ENCODE measurements around the gene NVL.

DNA sequence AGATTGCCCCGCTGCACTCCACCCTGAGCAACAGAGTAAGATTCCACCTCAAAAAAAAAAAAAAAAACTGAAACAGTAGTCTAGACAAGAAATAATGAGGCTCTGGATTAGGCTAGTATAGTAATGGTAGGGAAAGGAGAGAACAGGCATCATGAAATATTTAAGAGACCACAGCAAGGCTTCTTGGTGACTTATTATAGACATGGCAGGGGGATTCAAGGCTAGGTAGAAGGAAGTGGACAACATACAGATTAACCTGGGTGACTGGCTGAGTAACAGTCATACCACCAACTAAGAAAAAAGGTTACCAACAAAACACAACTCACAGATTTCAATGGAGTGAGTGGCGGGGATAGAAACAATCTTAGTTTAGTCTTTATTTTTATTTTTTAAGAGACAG is 8.3 kb downstream of the NVL start:
- no peak for TF ChIP-seq RCOR1 (IDR thresholded peaks at IDR 0.05; ENCODE audit: insufficient replicate concordance, low read length)
- TF ChIP-seq POLR2A (IDR thresholded peaks at IDR 0.05; ENCODE audit: low read depth, low read length), result no peak
- TF ChIP-seq, protein P1, sequence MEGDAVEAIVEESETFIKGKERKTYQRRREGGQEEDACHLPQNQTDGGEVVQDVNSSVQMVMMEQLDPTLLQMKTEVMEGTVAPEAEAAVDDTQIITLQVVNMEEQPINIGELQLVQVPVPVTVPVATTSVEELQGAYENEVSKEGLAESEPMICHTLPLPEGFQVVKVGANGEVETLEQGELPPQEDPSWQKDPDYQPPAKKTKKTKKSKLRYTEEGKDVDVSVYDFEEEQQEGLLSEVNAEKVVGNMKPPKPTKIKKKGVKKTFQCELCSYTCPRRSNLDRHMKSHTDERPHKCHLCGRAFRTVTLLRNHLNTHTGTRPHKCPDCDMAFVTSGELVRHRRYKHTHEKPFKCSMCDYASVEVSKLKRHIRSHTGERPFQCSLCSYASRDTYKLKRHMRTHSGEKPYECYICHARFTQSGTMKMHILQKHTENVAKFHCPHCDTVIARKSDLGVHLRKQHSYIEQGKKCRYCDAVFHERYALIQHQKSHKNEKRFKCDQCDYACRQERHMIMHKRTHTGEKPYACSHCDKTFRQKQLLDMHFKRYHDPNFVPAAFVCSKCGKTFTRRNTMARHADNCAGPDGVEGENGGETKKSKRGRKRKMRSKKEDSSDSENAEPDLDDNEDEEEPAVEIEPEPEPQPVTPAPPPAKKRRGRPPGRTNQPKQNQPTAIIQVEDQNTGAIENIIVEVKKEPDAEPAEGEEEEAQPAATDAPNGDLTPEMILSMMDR (conservative IDR thresholded peaks at IDR 0.05; ENCODE audit: low read depth, low read length), result no peak
- TF ChIP-seq MAZ (IDR thresholded peaks at IDR 0.05; ENCODE audit: borderline replicate concordance, low read depth, low read length), result no peak
- no peak for TF ChIP-seq MAFK (IDR thresholded peaks at IDR 0.05; ENCODE audit: low read depth, low read length)
- TF ChIP-seq MXI1 (IDR thresholded peaks at IDR 0.05; ENCODE audit: borderline replicate concordance, low read depth, low read length), result no peak
- TF ChIP-seq, protein P2, sequence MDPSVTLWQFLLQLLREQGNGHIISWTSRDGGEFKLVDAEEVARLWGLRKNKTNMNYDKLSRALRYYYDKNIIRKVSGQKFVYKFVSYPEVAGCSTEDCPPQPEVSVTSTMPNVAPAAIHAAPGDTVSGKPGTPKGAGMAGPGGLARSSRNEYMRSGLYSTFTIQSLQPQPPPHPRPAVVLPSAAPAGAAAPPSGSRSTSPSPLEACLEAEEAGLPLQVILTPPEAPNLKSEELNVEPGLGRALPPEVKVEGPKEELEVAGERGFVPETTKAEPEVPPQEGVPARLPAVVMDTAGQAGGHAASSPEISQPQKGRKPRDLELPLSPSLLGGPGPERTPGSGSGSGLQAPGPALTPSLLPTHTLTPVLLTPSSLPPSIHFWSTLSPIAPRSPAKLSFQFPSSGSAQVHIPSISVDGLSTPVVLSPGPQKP (IDR thresholded peaks at IDR 0.05; ENCODE audit: borderline replicate concordance, low read depth, low read length), result no peak
- no peak for TF ChIP-seq SMC3 (IDR thresholded peaks at IDR 0.05; ENCODE audit: low read depth, low read length)
- TF ChIP-seq RFX5 (IDR thresholded peaks at IDR 0.05; ENCODE audit: low read depth, low read length), result no peak
- no peak for TF ChIP-seq RAD21 (IDR thresholded peaks at IDR 0.05; ENCODE audit: low read length)
- no peak for TF ChIP-seq CEBPB (IDR thresholded peaks at IDR 0.05; ENCODE audit: low read depth, low read length)
- TF ChIP-seq NFE2L2 (IDR thresholded peaks at IDR 0.05; ENCODE audit: low read depth, low read length), result no peak
- TF ChIP-seq, protein P3, sequence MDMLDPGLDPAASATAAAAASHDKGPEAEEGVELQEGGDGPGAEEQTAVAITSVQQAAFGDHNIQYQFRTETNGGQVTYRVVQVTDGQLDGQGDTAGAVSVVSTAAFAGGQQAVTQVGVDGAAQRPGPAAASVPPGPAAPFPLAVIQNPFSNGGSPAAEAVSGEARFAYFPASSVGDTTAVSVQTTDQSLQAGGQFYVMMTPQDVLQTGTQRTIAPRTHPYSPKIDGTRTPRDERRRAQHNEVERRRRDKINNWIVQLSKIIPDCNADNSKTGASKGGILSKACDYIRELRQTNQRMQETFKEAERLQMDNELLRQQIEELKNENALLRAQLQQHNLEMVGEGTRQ (IDR thresholded peaks at IDR 0.05; ENCODE audit: low read depth, low read length), result no peak

Measured in IMR-90 (cell line).